Left kidney (tissue), 8 donors: ENCODE measurements around the gene NT5C2. TPM values are rescaled to one million over a fixed set of nuclear protein-coding genes. Genes with fewer than 3 reads are reported as not detected.
A peak's percentile ranks its signal among the peaks of the same experiment; 100 is the strongest.
"Not testable (repeated sequence)": the region's sequence is repeated elsewhere in the genome, so short reads cannot be mapped to it uniquely, and the experiment has no call there.

Source experiments
- DNase-seq: peaks from one replicate; pipeline ENCODE4 v3.0.0-alpha.2; 2013
- long read RNA-seq, 8 donors: transcript quantifications; one replicate each; lab custom pipeline, GENCODE V29; 2026
- polyA plus RNA-seq: library from polyadenylated mRNA; unstranded; fragments of 120-200 nt; gene quantifications from one replicate; pipeline ENCODE4 v1.2.1, GENCODE V29; 2013; ENCODE audit not compliant: insufficient read length

NT5C2 gene
- polyA plus RNA-seq, result 139 TPM
- long read RNA-seq, donor 1, partial matches to known transcripts, result 5 of 7 reads
- long read RNA-seq, donor 1, other reads (novel, unspliced or antisense), result 0 of 7 reads
- long read RNA-seq, donor 2, partial matches to known transcripts, result 0 of 5 reads
- long read RNA-seq, donor 2, other reads (novel, unspliced or antisense), result 0 of 5 reads
- long read RNA-seq, donor 3, result 0 reads
- long read RNA-seq, donor 4, result 0 reads
- long read RNA-seq, donor 5, partial matches to known transcripts, result 0 of 8 reads
- long read RNA-seq, donor 5, other reads (novel, unspliced or antisense), result 0 of 8 reads
- long read RNA-seq, donor 6, partial matches to known transcripts, result 0 of 4 reads
- long read RNA-seq, donor 6, other reads (novel, unspliced or antisense), result 0 of 4 reads
- long read RNA-seq, donor 7, partial matches to known transcripts, result 0 of 4 reads
- long read RNA-seq, donor 7, other reads (novel, unspliced or antisense), result 0 of 4 reads
- long read RNA-seq, donor 8, partial matches to known transcripts, result 0 of 1 reads
- long read RNA-seq, donor 8, other reads (novel, unspliced or antisense), result 0 of 1 reads

- DNase-seq, result peak; percentile 71
These were observed at the start of gene NT5C2 for GRCh38 chr10:103193107-103193819. Gene NT5C2 (minus strand): TSS chr10:103193272. CDS start chr10:103174958, 18,314 bp downstream.

- no peak for DNase-seq
These were observed 48.4 kb upstream of the NT5C2 start for GRCh38 chr10:103241262-103242011.

- DNase-seq, result no peak
These were observed 45.6 kb upstream of the NT5C2 start for GRCh38 chr10:103238506-103239252.

GRCh38 chr10:103235775-103236174, 42.7 kb upstream of the NT5C2 start:
- no peak for DNase-seq

GRCh38 chr10:103232772-103233488, 39.9 kb upstream of the NT5C2 start:
- DNase-seq, result no peak

- no peak for DNase-seq
These were observed 39.1 kb upstream of the NT5C2 start for GRCh38 chr10:103232131-103232673.

- no peak for DNase-seq
These were observed 38.0 kb upstream of the NT5C2 start for GRCh38 chr10:103231047-103231551.

- no peak for DNase-seq
These were observed 34.3 kb upstream of the NT5C2 start for GRCh38 chr10:103227416-103227815.

- no peak for DNase-seq
These were observed 32.9 kb upstream of the NT5C2 start for GRCh38 chr10:103225939-103226338.

GRCh38 chr10:103224721-103225120, 31.6 kb upstream of the NT5C2 start:
- DNase-seq, result not testable (repeated sequence)

- DNase-seq, result no peak
These were observed 31.1 kb upstream of the NT5C2 start for GRCh38 chr10:103224133-103224532.

- DNase-seq, result not testable (repeated sequence)
These were observed 23.3 kb upstream of the NT5C2 start for GRCh38 chr10:103216362-103216761.

GRCh38 chr10:103215601-103216000, 22.5 kb upstream of the NT5C2 start:
- DNase-seq, result no peak

GRCh38 chr10:103210262-103210661, 17.2 kb upstream of the NT5C2 start:
- not testable (repeated sequence) for DNase-seq

GRCh38 chr10:103207643-103208042, 14.6 kb upstream of the NT5C2 start:
- not testable (repeated sequence) for DNase-seq

GRCh38 chr10:103207141-103207540, 14.1 kb upstream of the NT5C2 start:
- no peak for DNase-seq

GRCh38 chr10:103206715-103207114, 13.6 kb upstream of the NT5C2 start:
- DNase-seq, result not testable (repeated sequence)

GRCh38 chr10:103205401-103205800, 12.3 kb upstream of the NT5C2 start:
- DNase-seq, result not testable (repeated sequence)

GRCh38 chr10:103204353-103205255, 11.5 kb upstream of the NT5C2 start:
- no peak for DNase-seq
